HK-2 (cell line): Measurements from ENCODE around the gene MSRB2.

ENCODE experiments used
- DNase-seq: peaks from one replicate; pipeline ENCODE4 v3.0.0-alpha.2; 2018; ENCODE audit not compliant: unreplicated experiment

MSRB2 gene

GRCh38 chr10:23111517-23112286 lies 16.3 kb downstream of the MSRB2 start:
- no peak for DNase-seq

GRCh38 chr10:23114228-23114850 lies 19.0 kb downstream of the MSRB2 start:
- DNase-seq, result no peak

- no peak for DNase-seq
Observed at GRCh38 chr10:23116486-23117205, 21.3 kb downstream of the MSRB2 start.

- DNase-seq, result no peak
Observed at GRCh38 chr10:23120001-23120934, 24.9 kb downstream of the MSRB2 start.

- DNase-seq, result no peak
Observed at GRCh38 chr10:23121135-23121534, 25.8 kb downstream of the MSRB2 start.

GRCh38 chr10:23136462-23136861 lies 41.1 kb downstream of the MSRB2 start:
- DNase-seq, result no peak

GRCh38 chr10:23139677-23140076 lies 44.3 kb downstream of the MSRB2 start:
- no peak for DNase-seq

- DNase-seq, result no peak
Observed at GRCh38 chr10:23141995-23142394, 46.6 kb downstream of the MSRB2 start.

- no peak for DNase-seq
Observed at GRCh38 chr10:23146258-23146657, 50.9 kb downstream of the MSRB2 start.

GRCh38 chr10:23147035-23147434 lies 51.7 kb downstream of the MSRB2 start:
- DNase-seq, result no peak

- DNase-seq, result no peak
Observed at GRCh38 chr10:23148214-23148613, 52.8 kb downstream of the MSRB2 start.

- no peak for DNase-seq
Observed at GRCh38 chr10:23150091-23150490, 54.7 kb downstream of the MSRB2 start.

GRCh38 chr10:23150610-23151009 lies 55.2 kb downstream of the MSRB2 start:
- DNase-seq, result no peak

GRCh38 chr10:23151071-23151470 lies 55.7 kb downstream of the MSRB2 start:
- DNase-seq, result no peak

- DNase-seq, result no peak
Observed at GRCh38 chr10:23155169-23155568, 59.8 kb downstream of the MSRB2 start.

- no peak for DNase-seq
Observed at GRCh38 chr10:23156447-23157150, 61.2 kb downstream of the MSRB2 start.

- DNase-seq, result no peak
Observed at GRCh38 chr10:23157239-23157681, 61.9 kb downstream of the MSRB2 start.

- no peak for DNase-seq
Observed at GRCh38 chr10:23157691-23158369, 62.5 kb downstream of the MSRB2 start.

- peak; percentile 11 for DNase-seq
Observed at GRCh38 chr10:23158370-23158769, 63.0 kb downstream of the MSRB2 start.

GRCh38 chr10:23171232-23171876 lies 76.0 kb downstream of the MSRB2 start:
- DNase-seq, result peak; percentile 14
